SIG-M5 treated with dmso at 0.1 percent for 504 hours (cell line): ENCODE data around the gene DISC1.
A peak's percentile ranks its signal among the peaks of the same experiment; 100 is the strongest.

ENCODE experiments used
- DNase-seq: peaks from one replicate; lab custom pipeline; 2025; ENCODE audit not compliant: unreplicated experiment; lab: John Stamatoyannopoulos, UW

DISC1 gene

DNA sequence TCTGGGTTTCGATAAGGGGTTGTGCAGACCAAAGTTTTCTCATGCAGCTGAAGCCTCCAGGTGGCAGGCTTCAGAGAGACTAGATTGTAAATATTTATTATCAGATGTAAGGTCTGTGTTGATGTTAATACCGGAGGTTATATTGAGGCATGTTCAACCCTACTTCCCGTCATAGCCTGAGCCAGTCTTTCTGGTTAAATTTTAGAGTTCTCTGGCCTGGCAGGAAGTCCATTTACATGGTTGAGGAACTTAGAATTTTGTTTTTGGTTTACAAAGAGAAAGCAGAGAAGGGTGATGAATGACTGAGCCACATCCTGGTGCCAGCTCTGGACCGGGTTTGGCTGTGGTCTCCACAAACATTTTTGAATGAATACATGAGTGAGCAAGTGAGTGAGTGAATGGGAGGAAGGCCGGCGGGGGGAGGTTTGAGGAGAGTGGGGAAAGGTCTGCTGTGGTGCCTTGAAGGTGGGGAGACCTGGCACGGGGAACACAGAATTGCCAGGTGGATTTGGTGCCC lies 218.5 kb downstream of the DISC1 start:
- no peak for DNase-seq

DNA sequence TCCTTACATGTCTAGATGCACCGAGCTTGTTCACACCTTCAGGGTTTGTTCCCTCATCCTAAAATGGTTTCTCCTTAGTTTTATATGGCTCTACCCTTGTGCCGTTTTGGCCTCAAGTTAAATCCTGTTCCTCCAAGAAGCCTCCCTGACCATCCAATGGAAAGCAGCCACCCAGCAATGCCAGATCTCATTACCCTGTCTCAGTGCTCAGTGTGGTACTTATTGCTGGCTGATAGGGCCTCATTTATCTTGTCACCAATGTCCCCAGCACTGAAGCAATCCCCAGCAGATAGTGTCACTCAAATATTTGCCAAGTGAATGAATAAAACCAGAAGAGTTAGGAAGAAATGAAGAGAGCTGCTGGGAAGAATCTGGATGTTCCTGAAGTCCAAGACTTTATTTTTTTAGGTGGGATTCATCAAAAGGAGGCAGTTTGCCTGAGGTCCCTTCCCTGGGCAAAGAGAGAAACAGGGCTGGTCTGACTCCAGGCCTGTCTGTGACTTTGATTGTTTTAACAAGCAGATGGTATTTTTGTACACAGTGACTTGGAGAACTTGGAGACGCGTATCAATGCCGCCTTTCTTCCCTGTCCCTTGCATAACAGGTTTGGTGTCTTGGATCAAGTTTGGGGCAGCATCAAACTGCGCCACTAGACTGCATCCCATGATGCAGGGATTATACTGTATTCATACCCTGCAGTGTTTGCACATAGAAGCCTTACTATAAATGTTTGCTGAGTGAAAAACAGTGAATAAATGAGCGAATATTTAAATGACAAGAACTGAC lies 221.2 kb downstream of the DISC1 start:
- DNase-seq: no peak

DNA sequence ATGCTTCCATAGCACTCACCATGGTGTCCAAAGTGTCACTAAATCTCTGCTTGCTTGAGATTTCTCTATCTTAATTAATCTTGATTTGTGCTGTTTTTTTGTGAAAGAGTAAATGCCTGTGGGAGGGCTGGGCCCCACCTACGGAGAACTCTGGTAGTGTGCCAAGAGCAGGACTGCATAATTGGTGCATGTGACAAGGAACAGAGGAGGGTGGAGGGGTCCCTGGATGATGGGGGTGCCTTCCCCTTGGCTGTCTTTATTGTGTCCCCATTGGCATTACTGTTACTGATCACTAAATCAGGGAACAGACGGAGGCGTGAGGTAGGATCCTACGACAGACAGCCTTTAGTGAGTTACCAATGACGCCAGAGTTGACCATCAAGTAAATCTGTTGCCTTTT lies 223.4 kb downstream of the DISC1 start:
- DNase-seq: no peak

DNA sequence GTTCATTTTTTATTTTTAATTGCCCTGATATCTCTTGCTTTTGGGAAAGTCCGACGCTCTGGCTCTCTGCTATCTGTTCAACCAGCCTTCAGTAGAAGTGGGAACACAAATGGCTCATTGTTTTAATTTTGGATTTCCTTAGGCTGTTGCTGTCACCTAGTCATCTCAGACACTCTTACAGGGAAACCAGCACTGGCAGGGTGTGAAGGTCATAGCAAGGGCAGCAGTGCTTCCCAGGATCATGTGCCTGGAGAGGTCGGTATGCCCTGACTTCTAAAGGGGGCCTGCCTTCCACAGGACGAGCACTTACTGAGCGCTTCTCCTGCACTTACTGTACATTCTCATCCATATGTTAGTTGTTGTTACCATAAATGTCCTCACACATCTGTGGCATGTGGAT lies 224.2 kb downstream of the DISC1 start:
- DNase-seq: no peak

DNA sequence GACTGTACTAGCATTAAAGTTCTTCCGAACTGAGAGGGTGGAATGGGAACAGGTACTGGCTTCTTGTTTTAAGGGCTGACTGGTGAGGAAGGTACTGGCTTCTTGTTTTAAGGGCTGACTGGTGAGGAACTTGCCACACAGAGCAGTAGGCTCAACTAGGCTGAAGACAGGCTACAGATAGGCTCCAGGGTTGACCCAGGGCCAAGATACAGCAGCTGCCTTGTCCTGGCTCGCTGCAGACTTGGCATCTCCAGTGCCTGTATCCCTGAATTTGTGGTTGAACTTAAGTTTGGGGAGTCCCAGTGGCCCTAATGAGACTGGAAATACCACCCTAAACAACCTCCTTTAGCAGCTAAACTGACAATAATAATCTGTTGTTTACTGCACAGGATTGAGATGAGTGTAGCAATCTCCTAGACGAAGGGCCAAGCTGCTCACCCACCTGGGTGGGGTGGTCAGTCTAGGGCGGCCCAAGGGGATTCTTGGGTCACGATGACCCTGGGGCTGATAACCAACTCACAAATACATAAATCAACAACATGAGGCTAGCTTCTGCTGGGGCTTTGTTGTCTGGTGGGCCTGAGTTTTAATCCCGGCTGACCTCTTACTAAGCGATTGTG lies 227.1 kb downstream of the DISC1 start:
- no peak for DNase-seq

DNA sequence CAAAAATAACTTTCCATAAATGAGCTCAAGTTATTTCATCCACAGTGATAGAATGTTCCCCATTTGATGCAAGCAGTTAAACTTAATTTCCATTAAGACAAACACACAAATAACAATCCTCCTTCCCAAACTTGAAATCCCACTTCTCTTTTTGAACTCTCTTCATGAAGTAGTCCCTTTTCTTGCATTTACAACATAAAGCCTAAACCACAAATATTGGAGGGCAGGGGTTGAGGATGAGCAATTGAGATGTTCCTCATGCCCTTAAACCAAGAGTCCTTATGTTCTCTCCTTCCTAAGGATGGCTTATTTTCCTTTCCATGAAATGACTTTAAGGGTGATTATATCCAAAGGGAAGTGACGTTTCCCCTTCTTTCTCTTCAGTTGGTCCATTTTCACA lies 228.8 kb downstream of the DISC1 start:
- peak; percentile 9 for DNase-seq

DNA sequence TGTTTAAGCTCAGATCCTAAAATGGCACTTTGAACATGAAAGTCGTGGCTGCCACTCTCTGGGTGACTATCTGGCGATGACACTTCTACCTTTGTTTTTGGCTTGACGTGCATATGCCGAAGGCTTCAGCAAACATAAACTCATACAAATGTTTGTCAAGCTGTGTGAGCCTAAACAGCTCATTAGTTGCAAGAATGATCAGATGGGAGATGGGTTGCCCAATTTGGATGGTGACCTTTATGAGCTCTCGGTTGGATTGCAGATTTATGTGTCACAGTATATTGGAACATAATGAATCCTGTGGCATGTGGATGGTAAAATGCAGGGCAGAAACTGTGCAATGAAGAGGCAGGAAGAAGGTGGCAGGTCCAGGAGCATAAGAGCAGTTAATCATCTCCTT lies 229.3 kb downstream of the DISC1 start:
- no peak for DNase-seq

DNA sequence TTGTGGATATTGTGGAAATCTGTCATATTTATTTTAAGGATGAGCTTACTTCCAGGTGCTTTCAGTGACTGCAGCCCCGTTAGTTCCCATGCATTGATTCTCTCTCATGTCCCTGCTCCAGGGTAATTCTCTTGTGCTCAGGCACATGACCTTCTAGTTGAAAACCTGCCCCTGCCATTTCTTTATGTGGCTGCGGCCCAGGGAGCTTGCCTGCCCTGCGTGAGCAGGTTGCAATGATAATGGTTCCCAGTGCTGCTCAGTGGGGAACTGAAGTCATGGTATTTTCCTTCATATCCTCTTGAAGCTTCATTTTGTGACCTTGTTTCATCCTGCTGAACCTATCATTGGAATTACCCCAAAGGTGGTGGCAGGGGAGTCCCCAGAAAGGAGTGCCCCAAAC lies 229.8 kb downstream of the DISC1 start:
- no peak for DNase-seq

DNA sequence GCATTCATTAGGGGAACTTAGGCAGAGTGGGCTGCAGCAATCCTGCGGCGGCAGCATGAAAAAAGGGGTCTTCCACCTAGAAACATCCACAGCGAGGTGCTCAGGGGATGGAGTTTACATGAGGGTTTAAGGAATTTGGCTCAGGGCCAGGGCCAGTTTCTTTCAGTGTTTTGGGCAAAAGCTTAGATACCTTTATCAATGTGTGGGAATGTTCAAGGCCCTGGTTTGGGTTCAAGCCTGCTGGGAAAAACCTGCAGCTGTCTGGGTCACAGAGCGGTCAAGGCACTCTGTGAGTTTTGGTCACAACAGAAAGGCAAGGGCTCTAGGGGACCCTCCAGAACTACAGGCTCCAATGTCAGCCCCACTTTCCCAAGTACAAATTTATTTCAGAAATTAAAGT lies 230.3 kb downstream of the DISC1 start:
- DNase-seq: no peak

DNA sequence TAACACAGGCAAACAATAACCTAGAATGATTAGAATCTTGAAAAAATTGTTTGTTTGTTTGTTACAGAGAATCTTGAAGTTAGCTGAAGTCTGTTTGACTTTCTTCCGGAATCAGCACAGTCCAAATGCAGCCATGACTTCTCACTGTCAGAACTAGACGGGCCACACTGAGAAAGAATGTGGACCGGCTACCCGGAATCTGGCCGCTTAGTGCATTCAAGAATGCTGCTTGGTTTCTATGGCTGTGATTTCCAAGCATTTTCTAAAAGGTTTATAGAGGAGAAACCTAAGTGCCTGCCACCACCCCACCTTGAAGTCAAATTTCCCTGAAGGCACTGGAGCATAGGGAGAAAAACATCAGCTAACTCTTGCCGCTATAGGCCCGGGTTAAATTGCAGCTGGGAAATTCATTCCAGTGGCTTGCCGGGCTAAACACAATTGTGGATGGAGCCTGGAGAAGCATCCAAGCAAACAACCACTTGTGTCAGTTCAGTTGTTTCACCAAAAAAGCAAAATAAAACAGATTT lies 231.1 kb downstream of the DISC1 start:
- DNase-seq: no peak

DNA sequence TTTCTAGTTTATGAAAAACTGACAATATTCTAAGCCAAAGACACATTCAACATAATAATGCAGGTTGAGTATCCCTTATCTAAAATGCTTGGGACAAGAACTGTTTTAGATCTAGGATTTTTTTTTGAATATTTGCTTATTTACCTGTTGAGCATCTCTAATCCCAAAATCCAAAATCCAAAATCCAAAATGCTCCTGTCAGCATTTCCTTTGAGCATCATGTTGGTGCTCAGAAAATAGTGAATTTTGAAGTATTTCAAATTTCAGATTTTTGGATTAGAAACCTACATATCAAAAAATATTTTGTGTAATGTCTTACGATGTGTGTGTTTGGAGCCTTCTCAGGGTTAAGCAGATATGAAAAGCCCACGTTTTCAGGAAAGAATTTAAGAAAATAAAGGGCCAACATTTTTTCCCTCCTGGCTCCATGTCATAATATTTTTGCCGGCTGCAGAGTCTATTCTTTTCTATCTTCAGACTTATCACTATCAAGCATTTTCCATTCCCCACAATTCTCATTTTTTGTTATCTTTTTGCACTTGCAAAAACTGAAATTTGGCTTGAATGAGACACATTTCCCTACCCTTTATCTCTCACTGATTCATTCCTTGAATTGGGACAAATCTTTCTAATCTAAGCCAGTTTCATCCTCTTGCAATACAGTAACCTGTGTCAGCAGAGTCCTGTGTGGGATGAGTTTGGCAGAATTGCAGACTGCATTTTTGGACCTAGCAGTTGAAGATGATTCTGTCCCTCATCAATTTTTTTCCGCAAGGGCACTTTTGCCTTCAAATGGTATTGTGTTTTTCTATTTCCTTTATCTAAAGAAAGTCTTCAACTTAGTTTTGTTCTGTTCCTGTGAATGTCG lies 233.9 kb downstream of the DISC1 start:
- DNase-seq: no peak

DNA sequence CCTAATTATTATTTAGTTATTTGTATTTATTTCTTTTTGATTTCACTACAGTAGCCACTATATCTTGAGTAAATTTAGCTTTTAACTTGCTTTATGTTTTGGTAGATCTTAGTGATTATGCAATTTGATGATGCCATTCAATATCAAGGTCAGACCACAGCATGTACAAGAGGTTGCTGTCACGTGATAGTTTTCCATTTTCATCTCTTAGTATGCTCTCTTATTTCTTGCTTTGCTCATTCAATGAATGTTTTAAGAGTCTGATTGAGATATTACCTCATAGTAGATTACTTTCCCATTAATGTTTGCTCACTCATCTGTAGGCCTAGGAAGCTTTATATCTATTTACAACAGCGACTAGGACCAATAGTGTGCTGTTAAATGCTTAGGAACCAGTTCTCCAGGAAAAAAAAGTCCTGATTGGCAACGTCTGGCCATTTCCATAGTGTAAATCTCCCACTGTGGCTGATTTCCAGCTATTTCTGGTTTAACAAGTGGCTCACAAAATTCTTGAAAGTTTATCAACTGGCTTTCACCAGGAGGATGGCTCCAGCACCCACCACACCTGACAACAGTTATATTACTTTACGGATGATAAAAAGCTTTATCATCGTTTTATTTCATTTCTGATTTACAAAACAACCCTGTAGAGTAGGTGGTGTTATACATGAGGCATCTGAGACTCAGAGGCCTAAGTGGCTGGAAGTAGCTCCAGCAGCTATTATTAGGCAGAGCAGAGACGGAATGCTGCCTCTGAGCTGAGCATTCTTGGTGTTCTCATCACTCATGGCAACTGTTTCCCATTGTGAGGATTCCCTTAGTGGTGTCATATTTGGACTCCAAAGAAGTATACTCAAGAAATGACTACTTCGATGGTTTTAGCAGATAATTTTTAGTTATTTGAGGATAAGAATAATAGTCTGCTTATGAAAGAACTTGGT lies 235.2 kb downstream of the DISC1 start:
- no peak for DNase-seq

DNA sequence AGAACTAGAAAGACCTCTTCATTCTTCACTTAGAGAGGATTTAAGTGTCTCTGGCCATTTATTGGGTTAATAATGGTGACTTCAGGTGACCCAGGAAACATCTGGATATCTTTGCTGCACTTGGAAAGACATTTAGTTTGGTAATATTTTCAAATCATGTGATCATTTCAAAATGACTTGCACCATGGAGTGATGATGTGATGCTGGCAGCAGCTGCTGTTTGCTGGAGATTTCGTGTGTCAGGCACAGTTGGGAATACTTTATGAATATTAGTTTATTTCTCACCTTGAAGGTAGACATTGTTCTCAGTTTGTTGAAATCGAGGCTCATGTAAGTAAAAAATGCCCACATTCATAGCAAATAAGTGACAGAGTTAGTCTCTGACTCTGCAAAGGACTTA lies 236.0 kb downstream of the DISC1 start:
- DNase-seq: no peak

DNA sequence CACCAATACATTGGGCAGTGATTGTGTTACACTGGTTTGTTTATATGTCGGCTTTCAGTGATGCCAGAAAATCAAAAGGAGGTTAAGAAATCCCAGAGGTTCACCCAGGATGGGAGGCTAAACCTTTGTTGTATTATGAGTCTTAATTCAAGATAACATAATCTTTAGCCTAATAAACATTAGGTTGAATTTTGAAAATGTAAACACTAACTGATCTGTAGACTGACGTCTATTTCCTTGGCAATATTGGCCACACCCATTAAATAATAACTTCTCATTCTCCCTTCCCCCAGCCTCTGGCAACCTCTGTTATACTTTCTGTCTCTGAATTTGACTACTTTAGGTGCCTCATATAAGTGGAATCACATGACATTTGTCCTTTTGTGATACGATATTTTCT lies 238.7 kb downstream of the DISC1 start:
- DNase-seq: no peak

DNA sequence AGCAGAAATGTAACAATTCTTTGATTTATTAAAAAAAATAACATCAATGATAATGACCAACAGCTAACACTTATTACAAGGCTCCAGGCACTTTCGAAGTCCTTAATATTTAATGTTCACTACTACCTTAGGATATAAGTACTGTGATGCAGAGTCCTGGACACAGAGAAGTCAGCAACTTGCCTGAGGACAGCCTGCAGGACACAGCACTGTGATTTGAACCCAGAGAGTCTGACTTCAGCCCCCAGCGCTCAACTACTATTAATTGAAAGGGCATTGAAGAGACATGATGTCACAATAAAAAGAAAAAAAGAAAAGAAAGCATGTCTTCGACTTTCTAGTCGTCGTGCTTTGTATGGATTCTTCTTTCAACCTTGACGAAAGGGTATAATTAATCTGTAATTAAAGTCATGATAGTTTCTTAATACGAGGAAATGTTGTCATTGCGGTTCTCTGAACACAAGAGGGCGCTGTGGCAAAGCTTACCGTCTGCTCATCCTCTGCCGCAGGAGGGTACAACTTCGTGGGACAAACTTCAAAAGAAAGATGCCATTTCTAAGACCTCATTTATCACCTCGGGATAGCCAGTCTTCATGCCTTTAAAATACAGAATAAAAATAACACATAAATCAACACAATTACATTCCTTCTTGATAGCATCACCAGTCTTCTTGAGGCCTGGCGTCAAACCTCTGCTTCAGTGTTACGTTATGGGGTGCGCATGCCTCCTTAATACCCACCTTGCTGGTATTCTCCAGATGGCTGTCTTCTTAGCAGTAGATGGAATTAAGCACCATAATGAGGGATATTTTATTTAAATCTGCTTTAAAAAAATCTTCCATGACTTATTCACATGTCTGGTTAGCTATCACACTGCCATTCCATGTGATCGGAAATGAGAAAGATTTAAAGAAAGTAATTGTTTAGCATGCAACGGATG lies 240.1 kb downstream of the DISC1 start:
- peak; percentile 54 for DNase-seq

DNA sequence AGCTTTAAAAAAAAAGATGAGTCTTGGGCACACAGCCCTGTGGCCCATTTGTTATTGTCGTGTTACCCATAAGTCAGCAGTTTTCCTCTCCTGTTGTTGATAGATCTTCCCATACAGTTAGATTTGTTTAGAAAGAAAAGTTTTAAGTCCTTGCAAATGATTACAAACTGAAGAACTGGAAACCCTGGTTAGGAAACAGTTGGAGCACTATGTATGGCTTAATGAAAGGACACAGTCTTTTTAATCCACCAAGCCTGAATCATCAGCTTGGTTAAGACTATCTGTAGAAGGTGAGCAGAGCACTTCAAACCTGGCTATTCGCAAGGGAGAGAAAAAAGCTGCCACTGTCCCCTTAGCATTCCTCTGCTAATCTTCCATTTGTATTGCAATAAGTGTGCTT lies 241.0 kb downstream of the DISC1 start:
- no peak for DNase-seq

DNA sequence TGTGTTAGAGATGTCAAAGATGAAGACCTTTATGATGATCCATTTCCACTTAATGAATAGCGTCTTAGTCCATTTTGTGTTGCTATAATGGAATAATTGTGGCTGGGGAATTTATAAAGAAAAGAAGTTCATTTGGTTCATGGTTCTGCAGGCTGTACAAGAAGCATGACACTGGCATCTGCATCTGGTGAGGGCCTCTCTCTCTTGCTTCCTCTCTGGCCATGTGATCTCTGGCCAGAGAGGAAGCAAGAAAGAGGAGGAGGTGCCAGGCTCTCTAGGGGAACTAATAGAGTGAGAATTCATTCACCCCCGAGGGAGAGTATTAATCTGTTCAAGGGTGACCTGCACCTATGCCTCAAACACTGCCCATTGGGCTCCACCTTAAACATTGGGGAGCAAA lies 242.8 kb downstream of the DISC1 start:
- DNase-seq: peak; percentile 70

DNA sequence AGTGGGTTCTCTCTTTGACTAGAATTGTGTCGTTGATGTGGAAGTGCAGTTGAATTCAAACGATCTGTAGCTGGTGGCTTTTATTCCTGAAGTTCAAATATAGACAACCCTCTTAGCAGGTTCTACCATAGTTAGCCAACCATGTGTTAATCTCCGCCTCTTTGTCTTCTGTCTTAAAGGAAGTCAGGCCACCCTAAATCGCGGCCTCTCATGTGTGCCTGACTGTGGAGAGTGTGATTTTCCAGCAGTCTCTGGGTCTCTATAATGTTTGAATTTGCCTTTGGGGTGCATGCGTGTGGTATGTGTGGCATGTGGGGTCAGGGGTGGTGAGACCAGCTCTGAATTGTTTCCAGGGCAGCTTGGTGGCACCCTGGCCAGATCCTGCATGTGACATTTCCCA lies 244.9 kb downstream of the DISC1 start:
- DNase-seq: no peak

DNA sequence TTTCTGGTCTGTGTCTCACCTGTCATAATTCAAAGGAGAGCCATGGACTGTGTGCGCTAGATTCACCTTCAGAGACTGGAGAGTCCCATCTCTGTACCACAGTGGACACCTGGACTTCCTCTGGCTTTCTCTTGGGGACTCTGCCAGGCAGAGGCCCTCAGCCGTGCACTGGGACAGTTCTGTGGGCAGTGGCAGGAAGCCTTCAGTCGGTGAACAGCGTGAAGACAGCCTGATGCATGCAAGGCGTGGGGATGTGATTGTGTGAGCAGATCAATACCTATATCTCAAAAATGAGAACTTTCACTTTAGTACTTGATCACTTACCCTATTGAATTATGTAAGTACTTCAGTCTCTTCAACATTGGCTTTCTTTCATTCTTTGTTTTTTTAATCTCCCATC lies 245.3 kb downstream of the DISC1 start:
- DNase-seq: no peak
